BJ (cell line): ENCODE results near the gene NECAB3. TPM values are rescaled to one million over a fixed set of nuclear protein-coding genes. Genes with fewer than 3 reads are reported as not detected.
"Not testable (repeated sequence)": the region's sequence is repeated elsewhere in the genome, so short reads cannot be mapped to it uniquely, and the experiment has no call there.

ENCODE experiments used
- CTCF ChIA-PET: fragments of 350-600 bp; formaldehyde crosslinking; extraction: SDS; loops from one replicate; lab custom pipeline; 2021; ENCODE audit warnings: antibody characterized with exemption, inconsistent platforms; lab: Yijun Ruan, JAX
- POLR2A ChIA-PET: fragments of 300-600 bp; sonication (Branson Sonifier 250); formaldehyde crosslinking; extraction: SDS; loops from one replicate; lab custom pipeline; 2021; ENCODE audit warnings: antibody characterized with exemption; lab: Charles Lee
- DNase-seq: peaks from one replicate; pipeline ENCODE4 v3.0.0-alpha.2; 2011; ENCODE audit warnings: low read depth
- H3K27me3 ChIP-seq: 2 replicates; pipeline ENCODE4 v1.6.0; 2011; ENCODE audit warnings: low read length; ENCODE audit not compliant: control insufficient read depth, insufficient read depth
- H3K36me3 ChIP-seq: 2 replicates; pipeline ENCODE4 v1.5.1; 2011; ENCODE audit warnings: low read length; ENCODE audit not compliant: control insufficient read depth, insufficient read depth
- H3K4me3 ChIP-seq: 2 replicates; pipeline ENCODE4 v1.5.1; 2011; ENCODE audit warnings: low read depth, mild to moderate bottlenecking, control low read depth, low read length
- polyA plus RNA-seq: library from polyadenylated mRNA; depleted of rRNA; stranded (reverse); fragments of >200 nt; gene quantifications from 2 replicates; pipeline ENCODE4 v1.2.3, GENCODE V29; 2011
- TF ChIP-seq, protein P1 (sequence below): IDR thresholded peaks from 2 replicates; pipeline ENCODE4 v1.5.1; 2011; ENCODE audit warnings: low read depth, mild to moderate bottlenecking, control low read depth, inconsistent platforms, low read length, moderate library complexity; ENCODE audit not compliant: insufficient read depth

NECAB3 gene
- polyA plus RNA-seq, 1 experiment: 20.2 TPM

DNA sequence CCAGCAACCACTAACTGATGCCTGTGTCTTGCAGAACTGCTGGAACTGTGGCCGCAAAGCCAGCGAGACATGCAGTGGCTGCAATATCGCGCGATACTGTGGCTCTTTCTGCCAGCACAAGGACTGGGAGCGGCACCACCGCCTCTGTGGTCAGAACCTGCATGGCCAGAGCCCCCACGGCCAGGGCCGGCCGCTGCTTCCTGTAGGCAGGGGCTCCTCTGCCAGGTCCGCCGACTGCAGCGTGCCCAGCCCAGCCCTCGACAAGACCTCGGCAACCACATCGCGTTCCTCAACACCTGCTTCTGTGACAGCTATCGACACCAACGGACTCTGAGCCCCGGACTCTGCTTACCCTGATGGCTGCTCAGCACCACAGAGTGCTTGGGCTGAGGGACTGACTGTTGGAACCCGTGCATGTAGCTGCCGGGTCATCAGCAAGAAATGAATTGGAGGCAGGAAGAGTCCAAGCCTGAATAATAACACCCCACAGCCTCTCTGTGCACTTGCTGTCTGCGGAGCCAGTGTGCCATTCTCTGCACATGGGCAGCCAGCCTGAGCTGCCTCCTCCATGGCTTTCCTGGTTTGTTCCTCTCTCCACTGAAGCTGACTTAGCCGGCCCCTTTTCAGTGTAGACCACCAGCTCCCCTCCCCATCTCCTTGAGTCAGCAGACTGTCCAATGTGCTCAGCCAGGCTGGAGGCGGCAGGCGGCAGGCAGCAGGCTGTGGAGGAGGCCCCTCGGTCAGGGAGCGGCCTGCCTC, 29.7 kb downstream of the NECAB3 start:
- ChIA-PET POLR2A (no interaction called here), CTCF (interaction anchor here (1.0 kb wide), 1 partner anchor 9 kb away, joined by 3 read pairs; no protein-coding TSS in a partner anchor)
- Histone ChIP-seq H3K27me3 (no peaks in the 10 kb centered on the region), H3K36me3 (peaks cover 9% of the 10 kb centered on the region), H3K4me3 (no peak overlapping the region)
- DNase-seq: no peak
- TF ChIP-seq, protein P1, sequence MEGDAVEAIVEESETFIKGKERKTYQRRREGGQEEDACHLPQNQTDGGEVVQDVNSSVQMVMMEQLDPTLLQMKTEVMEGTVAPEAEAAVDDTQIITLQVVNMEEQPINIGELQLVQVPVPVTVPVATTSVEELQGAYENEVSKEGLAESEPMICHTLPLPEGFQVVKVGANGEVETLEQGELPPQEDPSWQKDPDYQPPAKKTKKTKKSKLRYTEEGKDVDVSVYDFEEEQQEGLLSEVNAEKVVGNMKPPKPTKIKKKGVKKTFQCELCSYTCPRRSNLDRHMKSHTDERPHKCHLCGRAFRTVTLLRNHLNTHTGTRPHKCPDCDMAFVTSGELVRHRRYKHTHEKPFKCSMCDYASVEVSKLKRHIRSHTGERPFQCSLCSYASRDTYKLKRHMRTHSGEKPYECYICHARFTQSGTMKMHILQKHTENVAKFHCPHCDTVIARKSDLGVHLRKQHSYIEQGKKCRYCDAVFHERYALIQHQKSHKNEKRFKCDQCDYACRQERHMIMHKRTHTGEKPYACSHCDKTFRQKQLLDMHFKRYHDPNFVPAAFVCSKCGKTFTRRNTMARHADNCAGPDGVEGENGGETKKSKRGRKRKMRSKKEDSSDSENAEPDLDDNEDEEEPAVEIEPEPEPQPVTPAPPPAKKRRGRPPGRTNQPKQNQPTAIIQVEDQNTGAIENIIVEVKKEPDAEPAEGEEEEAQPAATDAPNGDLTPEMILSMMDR: no peak

DNA sequence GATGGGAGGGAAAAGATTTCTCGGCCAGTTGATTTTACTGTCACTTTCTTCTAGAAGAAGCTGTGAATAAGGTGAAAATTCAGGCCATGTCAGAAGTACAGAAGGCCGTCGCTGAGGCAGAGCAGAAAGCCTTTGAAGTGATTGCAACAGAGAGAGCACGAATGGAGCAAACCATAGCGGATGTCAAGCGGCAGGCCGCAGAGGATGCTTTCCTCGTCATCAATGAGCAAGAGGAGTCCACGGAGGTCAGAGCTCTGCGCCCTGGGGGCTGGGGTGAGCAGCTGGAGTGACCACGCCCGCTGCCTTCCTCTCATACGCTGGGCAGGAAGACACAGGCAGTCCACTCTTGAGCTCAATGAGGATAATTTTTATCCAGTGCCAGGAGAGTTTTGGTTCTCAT, 33.9 kb downstream of the NECAB3 start:
- ChIA-PET CTCF (no interaction called here), POLR2A (no interaction called here)
- no peak overlapping the region for H3K4me3 ChIP-seq
- no peak for DNase-seq
- H3K27me3 ChIP-seq: no peaks in the 10 kb centered on the region
- TF ChIP-seq, protein P1: no peak
- peaks cover 16% of the 10 kb centered on the region for H3K36me3 ChIP-seq

GRCh38 chr20:33636776-33637175, 37.5 kb downstream of the NECAB3 start:
- no peak overlapping the region for H3K4me3 ChIP-seq
- ChIA-PET POLR2A (no interaction called here), CTCF (interaction anchor here (0.7 to 2.2 kb wide), 2 partner anchors 17 to 258 kb away, joined by 3 to 7 read pairs; no protein-coding TSS in a partner anchor)
- TF ChIP-seq, protein P1: no peak
- peaks cover 14% of the 10 kb centered on the region for H3K36me3 ChIP-seq
- H3K27me3 ChIP-seq: no peaks in the 10 kb centered on the region
- DNase-seq: no peak

GRCh38 chr20:33635341-33635740, 38.9 kb downstream of the NECAB3 start:
- Histone ChIP-seq H3K4me3 (no peak overlapping the region), H3K27me3 (no peaks in the 10 kb centered on the region), H3K36me3 (peaks cover 15% of the 10 kb centered on the region)
- ChIA-PET POLR2A (no interaction called here), CTCF (interaction anchor here (1.0 kb wide), 1 partner anchor 18 kb away, joined by 3 read pairs; no protein-coding TSS in a partner anchor)
- no peak for DNase-seq
- TF ChIP-seq, protein P1: no peak

- H3K36me3 ChIP-seq, DNase-seq, H3K4me3 ChIP-seq, H3K27me3 ChIP-seq, POLR2A ChIA-PET: not testable (repeated sequence)
- CTCF ChIA-PET: interaction anchor here (0.6 to 0.9 kb wide), 2 partner anchors 16 to 27 kb away, joined by 3 read pairs; no protein-coding TSS in a partner anchor
Observed at GRCh38 chr20:33631910-33632309, 42.3 kb downstream of the NECAB3 start.
